ENCODE data around the gene ZNF276. TPM values are rescaled to one million over a fixed set of nuclear protein-coding genes. Genes with fewer than 3 reads are reported as not detected.

Gene ZNF276
- total and polyA plus RNA-seq, 2 experiments from 2014 or later = 4.3 to 12.0 TPM

GRCh38 chr16:89727406-89728120 lies 6.2 kb downstream of the ZNF276 start:
- Histone ChIP-seq H3K9ac (no peak overlapping the region), H3F3A (ENCODE audit: insufficient read depth) (0 out of 2 replicates have a peak, but pooled peaks cover 2% of the 10 kb centered on the region), H3K79me2 (ENCODE audit: insufficient read depth) (peaks cover 53% of the 10 kb centered on the region), H3K27ac (no peak overlapping the region), H3K27me3 (replicated peaks; ENCODE audit: insufficient read depth) (no peaks in the 10 kb centered on the region), H2AFZ (no peak overlapping the region), H3K4me3 (no peak overlapping the region), H3K4me2 (ENCODE audit: unreplicated experiment) (no peak overlapping the region), H3K4me1 (ENCODE audit: insufficient read depth) (peaks cover 2% of the 10 kb centered on the region; the same call in 1 of the 2 replicates), H4K20me1 (ENCODE audit: insufficient read depth) (no peaks in the 10 kb centered on the region), H3K9me2 (ENCODE audit: insufficient read depth) (no peaks in the 10 kb centered on the region), H3K36me3 (ENCODE audit: low read depth) (peaks cover 13% of the 10 kb centered on the region; the same call in 1 of the 2 replicates), H3K9me3 (ENCODE audit: low read depth) (no peaks in the 10 kb centered on the region)
- in situ Hi-C loops (cut with MboI) = no loop called here
- DNase-seq = no peak
- no peak for TF ChIP-seq EZH2 (IDR thresholded peaks at IDR 0.05; ENCODE audit: insufficient read depth, poor library complexity, severe bottlenecking)
- no peak for TF ChIP-seq EZH2phosphoT487 (IDR thresholded peaks at IDR 0.05; ENCODE audit: insufficient read depth, low read depth)
- WGBS, 2 experiments (ENCODE audit: low coverage in 1 of 2, low lambda C conversion rate in 2 of 2, missing lambda C conversion rate in 2 of 2) = 93% methylated on average over 17 of the region's 17 CpGs

- Histone ChIP-seq H3K27me3 (replicated peaks; ENCODE audit: insufficient read depth) (no peaks in the 10 kb centered on the region), H2AFZ (no peak overlapping the region), H3K79me2 (ENCODE audit: insufficient read depth) (peaks cover 36% of the 10 kb centered on the region), H3K27ac (no peak overlapping the region), H3K36me3 (ENCODE audit: low read depth) (peaks cover 18% of the 10 kb centered on the region; the same call in 1 of the 2 replicates), H3K4me1 (ENCODE audit: insufficient read depth) (no peaks in the 10 kb centered on the region), H3K9ac (no peak overlapping the region), H3K9me3 (ENCODE audit: low read depth) (no peaks in the 10 kb centered on the region), H3K4me3 (no peak overlapping the region), H3F3A (ENCODE audit: insufficient read depth) (no peaks in the 10 kb centered on the region), H4K20me1 (ENCODE audit: insufficient read depth) (no peaks in the 10 kb centered on the region), H3K4me2 (ENCODE audit: unreplicated experiment) (no peak overlapping the region), H3K9me2 (ENCODE audit: insufficient read depth) (no peaks in the 10 kb centered on the region)
- 88 to 92% methylated on average over 17 to 18 of the region's 18 CpGs for WGBS, 2 experiments (ENCODE audit: low coverage in 1 of 2, low lambda C conversion rate in 2 of 2, missing lambda C conversion rate in 2 of 2)
- no peak for DNase-seq
- in situ Hi-C loops (cut with MboI) = no loop called here
- TF ChIP-seq EZH2 (IDR thresholded peaks at IDR 0.05; ENCODE audit: insufficient read depth, poor library complexity, severe bottlenecking) = no peak
- TF ChIP-seq EZH2phosphoT487 (IDR thresholded peaks at IDR 0.05; ENCODE audit: insufficient read depth, low read depth) = no peak
Measured at GRCh38 chr16:89729293-89729692, 8.0 kb downstream of the ZNF276 start.

GRCh38 chr16:89729863-89730593 lies 8.7 kb downstream of the ZNF276 start:
- H3F3A ChIP-seq (ENCODE audit: insufficient read depth) = no peaks in the 10 kb centered on the region; the same call in 1 of the 2 replicates
- no peak overlapping the region for H3K4me2 ChIP-seq (ENCODE audit: unreplicated experiment)
- no peaks in the 10 kb centered on the region for H3K4me1 ChIP-seq (ENCODE audit: insufficient read depth)
- no peak for DNase-seq
- H3K9ac ChIP-seq = no peak overlapping the region
- no peaks in the 10 kb centered on the region for H3K27me3 ChIP-seq (replicated peaks; ENCODE audit: insufficient read depth)
- no peaks in the 10 kb centered on the region for H3K9me2 ChIP-seq (ENCODE audit: insufficient read depth)
- in situ Hi-C loops (cut with MboI) = no loop called here
- 73 to 75% methylated on average over 14 of the region's 14 CpGs for WGBS, 2 experiments (ENCODE audit: low coverage in 1 of 2, low lambda C conversion rate in 2 of 2, missing lambda C conversion rate in 2 of 2)
- H2AFZ ChIP-seq = no peak overlapping the region
- H3K79me2 ChIP-seq (ENCODE audit: insufficient read depth) = peaks cover 29% of the 10 kb centered on the region
- H3K9me3 ChIP-seq (ENCODE audit: low read depth) = no peaks in the 10 kb centered on the region
- TF ChIP-seq EZH2phosphoT487 (IDR thresholded peaks at IDR 0.05; ENCODE audit: insufficient read depth, low read depth) (no peak), EZH2 (IDR thresholded peaks at IDR 0.05; ENCODE audit: insufficient read depth, poor library complexity, severe bottlenecking) (no peak)
- H3K27ac ChIP-seq = no peak overlapping the region
- H3K36me3 ChIP-seq (ENCODE audit: low read depth) = peaks cover 25% of the 10 kb centered on the region; the same call in 1 of the 2 replicates
- no peaks in the 10 kb centered on the region for H4K20me1 ChIP-seq (ENCODE audit: insufficient read depth)
- no peak overlapping the region for H3K4me3 ChIP-seq

- Histone ChIP-seq H3K27ac (no peak overlapping the region), H3K9me3 (ENCODE audit: low read depth) (no peaks in the 10 kb centered on the region), H3K4me1 (ENCODE audit: insufficient read depth) (no peaks in the 10 kb centered on the region), H4K20me1 (ENCODE audit: insufficient read depth) (no peaks in the 10 kb centered on the region), H2AFZ (no peak overlapping the region), H3K9ac (no peak overlapping the region), H3K36me3 (ENCODE audit: low read depth) (peaks cover 30% of the 10 kb centered on the region; the same call in 1 of the 2 replicates), H3K79me2 (ENCODE audit: insufficient read depth) (peaks cover 22% of the 10 kb centered on the region), H3K27me3 (replicated peaks; ENCODE audit: insufficient read depth) (no peaks in the 10 kb centered on the region), H3K4me2 (ENCODE audit: unreplicated experiment) (no peak overlapping the region), H3K9me2 (ENCODE audit: insufficient read depth) (no peaks in the 10 kb centered on the region), H3F3A (ENCODE audit: insufficient read depth) (no peaks in the 10 kb centered on the region; the same call in 1 of the 2 replicates), H3K4me3 (no peak overlapping the region)
- no peak for TF ChIP-seq EZH2 (IDR thresholded peaks at IDR 0.05; ENCODE audit: insufficient read depth, poor library complexity, severe bottlenecking)
- no peak for TF ChIP-seq EZH2phosphoT487 (IDR thresholded peaks at IDR 0.05; ENCODE audit: insufficient read depth, low read depth)
- 76 to 87% methylated on average over 20 to 22 of the region's 22 CpGs for whole genome bisulfite sequencing, 2 experiments (ENCODE audit: low coverage in 1 of 2, low lambda C conversion rate in 2 of 2, missing lambda C conversion rate in 2 of 2)
- no peak for DNase-seq
- in situ Hi-C loops (cut with MboI) = no loop called here
Measured at GRCh38 chr16:89730610-89731234, 9.4 kb downstream of the ZNF276 start.

Measured in GM23248 (cell line).